ENCODE results near the gene BATF2.

- TF ChIP-seq, protein P1, sequence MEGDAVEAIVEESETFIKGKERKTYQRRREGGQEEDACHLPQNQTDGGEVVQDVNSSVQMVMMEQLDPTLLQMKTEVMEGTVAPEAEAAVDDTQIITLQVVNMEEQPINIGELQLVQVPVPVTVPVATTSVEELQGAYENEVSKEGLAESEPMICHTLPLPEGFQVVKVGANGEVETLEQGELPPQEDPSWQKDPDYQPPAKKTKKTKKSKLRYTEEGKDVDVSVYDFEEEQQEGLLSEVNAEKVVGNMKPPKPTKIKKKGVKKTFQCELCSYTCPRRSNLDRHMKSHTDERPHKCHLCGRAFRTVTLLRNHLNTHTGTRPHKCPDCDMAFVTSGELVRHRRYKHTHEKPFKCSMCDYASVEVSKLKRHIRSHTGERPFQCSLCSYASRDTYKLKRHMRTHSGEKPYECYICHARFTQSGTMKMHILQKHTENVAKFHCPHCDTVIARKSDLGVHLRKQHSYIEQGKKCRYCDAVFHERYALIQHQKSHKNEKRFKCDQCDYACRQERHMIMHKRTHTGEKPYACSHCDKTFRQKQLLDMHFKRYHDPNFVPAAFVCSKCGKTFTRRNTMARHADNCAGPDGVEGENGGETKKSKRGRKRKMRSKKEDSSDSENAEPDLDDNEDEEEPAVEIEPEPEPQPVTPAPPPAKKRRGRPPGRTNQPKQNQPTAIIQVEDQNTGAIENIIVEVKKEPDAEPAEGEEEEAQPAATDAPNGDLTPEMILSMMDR (conservative IDR thresholded peaks at IDR 0.05; ENCODE audit: low read length), result peak; percentile 74
- TF ChIP-seq EZH2phosphoT487 (IDR thresholded peaks at IDR 0.05; ENCODE audit: borderline replicate concordance, low read depth, low read length), result no peak
Measured at GRCh38 chr11:65013888-65014725, 17.3 kb upstream of the BATF2 start, which contains the start of gene ARL2.

Measured in OCI-LY7 (cell line).